Measurements from ENCODE around the gene TNK2.

DNA sequence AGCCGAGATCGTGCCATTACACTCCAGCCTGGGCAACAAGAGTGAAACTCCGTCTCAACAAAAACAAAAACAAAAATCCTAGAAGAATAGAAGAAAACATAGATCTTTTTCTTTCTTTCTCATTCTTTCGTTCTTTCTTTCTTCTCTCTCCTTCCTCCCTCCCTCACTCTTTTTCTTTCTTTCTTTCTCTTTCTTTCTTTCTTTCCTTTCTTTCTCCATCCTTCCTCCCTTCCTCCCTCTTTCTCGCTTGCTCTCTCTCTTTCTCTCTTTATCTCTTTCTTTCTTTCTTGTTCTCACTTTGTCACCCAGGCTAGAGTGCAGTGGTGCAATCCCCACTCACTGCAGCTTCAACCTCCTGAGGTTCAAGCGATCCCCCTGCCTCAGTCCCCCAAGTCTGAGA is 62.9 kb downstream of the TNK2 start:
- TF ChIP-seq CTCF (IDR thresholded peaks at IDR 0.05) = no peak
- TF ChIP-seq POLR2A (IDR thresholded peaks at IDR 0.05) = no peak

Measured in adrenal gland (tissue), 5 donors.